GM12865 (cell line): Measurements from ENCODE around the gene TECTB.

Experiments used
- DNase-seq: peaks from one replicate; pipeline ENCODE4 v3.0.0; 2010; ENCODE audit warnings: low read depth
- H3K4me3 ChIP-seq: 2 replicates; pipeline ENCODE4 v1.5.1; 2011; ENCODE audit warnings: mild to moderate bottlenecking, low read depth, low read length, control low read depth
- CTCF ChIP-seq: IDR thresholded peaks from 2 replicates; pipeline ENCODE4 v1.5.1; 2011; ENCODE audit warnings: low read length, control low read depth, low read depth, inconsistent platforms; ENCODE audit not compliant: insufficient read depth; ENCODE audit errors: missing control alignments

TECTB gene

GRCh38 chr10:112307358-112308124 lies 24.3 kb downstream of the TECTB start:
- peak; percentile 51 for DNase-seq
- no peak overlapping the region for H3K4me3 ChIP-seq
- TF ChIP-seq CTCF, result peak; percentile 82

DNA sequence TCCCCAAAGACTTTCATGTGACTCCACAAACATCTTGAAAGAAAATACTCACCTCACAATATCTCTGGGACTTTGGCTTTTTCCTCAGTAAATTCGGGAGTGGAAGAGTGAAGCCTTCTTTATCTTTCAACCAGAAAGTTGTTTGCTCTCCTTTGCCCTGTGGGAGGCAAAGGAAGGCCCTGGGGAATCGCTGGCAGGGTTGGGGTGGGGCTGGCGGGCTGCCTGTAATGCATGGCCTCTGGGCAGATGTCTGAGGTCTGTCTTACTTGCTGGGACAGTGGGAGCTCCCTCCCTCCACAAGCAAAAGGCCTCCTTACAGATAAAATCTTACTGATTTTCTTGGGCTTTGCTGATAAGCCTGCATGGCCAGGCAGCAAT lies 24.9 kb downstream of the TECTB start:
- no peak for DNase-seq
- no peak overlapping the region for H3K4me3 ChIP-seq
- no peak for TF ChIP-seq CTCF

- DNase-seq, result no peak
- no peak for TF ChIP-seq CTCF
These were observed 28.3 kb downstream of the TECTB start for GRCh38 chr10:112311481-112311880.

GRCh38 chr10:112313234-112313633 lies 30.0 kb downstream of the TECTB start:
- no peak overlapping the region for H3K4me3 ChIP-seq
- TF ChIP-seq CTCF, result no peak
- no peak for DNase-seq

More at GRCh38 chr10:112311481-112311880, 28.3 kb downstream of the TECTB start:
- no peak overlapping the region for H3K4me3 ChIP-seq

- TF ChIP-seq CTCF, result no peak
- no peak overlapping the region for H3K4me3 ChIP-seq
- no peak for DNase-seq
These were observed 30.7 kb downstream of the TECTB start for GRCh38 chr10:112313911-112314310.

- DNase-seq, result peak; percentile 80
- no peak overlapping the region for H3K4me3 ChIP-seq
- TF ChIP-seq CTCF, result peak; percentile 80
These were observed 31.7 kb downstream of the TECTB start for GRCh38 chr10:112314822-112315474.
